ENCODE measurements around the gene ACR. TPM values are rescaled to one million over a fixed set of nuclear protein-coding genes. Genes with fewer than 3 reads are reported as not detected.

ACR gene
- total RNA-seq (2014; rRNA removed; shearing (Covaris generic)), result 1.1 TPM in 1 of 2 replicates, not detected in the other

DNA sequence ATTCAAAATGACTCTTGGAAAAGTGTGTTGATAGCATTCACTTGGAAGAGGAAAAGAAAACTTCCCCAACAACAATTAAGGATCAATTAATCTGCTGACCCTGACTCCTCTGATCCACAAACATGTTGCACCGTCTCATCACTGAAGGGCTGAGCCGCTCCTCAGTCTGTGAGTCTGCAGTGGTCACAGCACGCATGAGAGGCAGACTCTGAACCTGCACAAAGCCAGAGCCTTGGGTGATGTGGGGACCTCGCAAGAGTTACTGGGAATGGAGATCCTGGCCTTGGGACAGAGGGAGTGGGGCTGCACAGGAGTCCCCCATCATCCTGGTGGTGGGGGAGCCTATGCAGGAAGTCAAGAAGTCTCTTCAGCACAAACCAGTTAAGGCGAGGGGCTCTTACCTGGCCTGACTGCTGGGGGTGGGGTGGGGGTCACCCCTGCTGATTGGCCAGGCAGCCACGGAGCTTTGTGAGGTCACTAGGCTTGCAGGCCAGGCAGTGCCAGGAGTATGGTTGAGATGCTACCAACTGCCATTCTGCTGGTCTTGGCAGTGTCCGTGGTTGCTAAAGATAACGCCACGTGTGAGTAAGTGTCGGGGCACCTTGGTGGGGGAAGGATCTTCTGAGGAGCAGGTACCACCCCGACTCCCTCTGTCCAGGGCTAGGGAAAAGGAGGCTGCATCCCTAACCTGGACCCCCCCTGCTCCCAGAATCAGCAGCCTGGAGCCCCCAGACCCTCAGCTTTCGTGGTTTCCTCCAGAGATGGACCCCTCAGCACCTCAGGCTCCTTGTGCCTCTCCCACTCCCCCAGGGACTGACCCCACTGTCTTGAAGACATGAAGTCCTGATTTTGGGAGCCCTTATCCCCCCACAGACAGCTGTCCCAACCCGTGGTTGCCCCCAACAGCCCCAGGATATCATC is at the start of gene ACR:
ACR (plus strand) TSS at position 477 of the 921 bp plus-strand sequence; CDS start at position 509, 32 bp downstream.

DNA sequence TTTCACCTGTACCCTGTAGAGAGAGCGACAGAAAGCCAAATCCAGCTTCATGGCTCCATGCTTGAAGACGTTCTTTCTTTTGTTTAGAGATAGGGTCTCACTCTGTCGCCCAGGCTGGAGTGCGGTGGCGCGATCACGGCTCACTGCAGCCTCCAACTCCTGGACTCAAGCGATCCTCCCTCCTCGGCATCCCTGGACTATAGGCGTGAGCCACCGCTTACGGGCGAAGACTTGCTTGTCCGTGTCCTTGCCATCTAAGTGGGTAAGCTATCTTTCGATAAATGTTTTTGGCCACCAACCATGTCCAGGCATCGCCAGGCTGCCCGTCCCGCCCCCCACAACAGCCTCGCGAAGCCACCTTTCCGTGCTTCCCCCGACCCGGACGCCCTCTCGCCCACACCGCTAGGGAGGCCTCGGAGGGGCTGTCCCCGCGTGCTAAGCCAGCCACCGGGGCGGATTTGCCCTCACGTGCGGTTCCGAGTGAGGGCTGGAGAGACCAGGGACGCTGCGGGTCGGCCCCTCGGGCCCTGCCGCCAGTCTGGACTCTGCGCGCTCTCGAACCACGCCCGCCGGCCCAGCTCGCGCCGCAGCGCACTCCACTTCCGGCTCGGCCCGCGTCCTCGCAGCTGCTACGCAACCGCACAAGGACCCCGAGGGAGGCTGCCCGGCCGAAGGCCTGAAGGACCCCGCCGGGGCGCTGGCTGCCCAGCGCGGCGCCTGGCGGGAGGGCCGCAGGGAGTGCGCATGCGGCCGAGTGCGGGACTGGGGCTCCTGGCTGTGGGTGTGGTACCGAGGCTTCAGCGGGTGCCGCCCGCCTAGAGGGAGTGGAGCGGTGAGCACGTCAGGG is 45.3 kb downstream of the ACR start, which contains the start of gene RABL2B:
RABL2B (minus strand) TSS at position 604 of the 847 bp plus-strand sequence. CDS start 1,342 bp downstream, outside the sequence.

Small RNAs within 50 kb of the gene (small RNA-seq; reads per million reads assigned to genes)
- not detected for gene RNU6-409P

Other genes starting within 250 kb of the ACR start
- 21.6 and 26.6 TPM in 2 replicates for gene LMF2, start 230.5 kb upstream of the ACR start, total RNA-seq (2014; rRNA removed; shearing (Covaris generic))
- 64.5 and 68.5 TPM in 2 replicates for gene NCAPH2, start 230.0 kb upstream of the ACR start, total RNA-seq (2014; rRNA removed; shearing (Covaris generic))
- 3.2 and 7.3 TPM in 2 replicates for gene SCO2, start 212.6 kb upstream of the ACR start, total RNA-seq (2014; rRNA removed; shearing (Covaris generic))
- gene TYMP, start 208.2 kb upstream of the ACR start, total RNA-seq (2014; rRNA removed; shearing (Covaris generic)), result 1.1 and 1.5 TPM in 2 replicates
- gene KLHDC7B, start 192.3 kb upstream of the ACR start, total RNA-seq (2014; rRNA removed; shearing (Covaris generic)), result 0.34 TPM in 1 of 2 replicates, not detected in the other
- gene SYCE3, start 175.3 kb upstream of the ACR start, total RNA-seq (2014; rRNA removed; shearing (Covaris generic)), result not detected in 2 replicates
- 8.2 and 18.8 TPM in 2 replicates for gene CPT1B, start 159.8 kb upstream of the ACR start, total RNA-seq (2014; rRNA removed; shearing (Covaris generic))
- 19.5 and 20.7 TPM in 2 replicates for gene CHKB, start 155.4 kb upstream of the ACR start, total RNA-seq (2014; rRNA removed; shearing (Covaris generic))
- 0.03 and 0.04 TPM in 2 replicates for gene MAPK8IP2, start 137.4 kb upstream of the ACR start, total RNA-seq (2014; rRNA removed; shearing (Covaris generic))
- 7.7 and 8.0 TPM in 2 replicates for gene ARSA, start 110.1 kb upstream of the ACR start, total RNA-seq (2014; rRNA removed; shearing (Covaris generic))
- 0.29 and 0.30 TPM in 2 replicates for gene SHANK3, start 65.4 kb upstream of the ACR start, total RNA-seq (2014; rRNA removed; shearing (Covaris generic))
- 11.0 and 12.8 TPM in 2 replicates for gene RABL2B, start 45.4 kb downstream of the ACR start, total RNA-seq (2014; rRNA removed; shearing (Covaris generic))

Data from A375 (cell line).